PFSK-1 (cell line): ENCODE data around the gene PCDHGB5.

Source experiments
- POLR2AphosphoS5 ChIP-seq: IDR thresholded peaks from 2 replicates; pipeline ENCODE4 v1.6.1; 2012; ENCODE audit warnings: low read depth, mild to moderate bottlenecking, control low read depth, low read length, moderate library complexity
- REST ChIP-seq, 2 experiments: IDR thresholded peaks; 2 replicates each; pipeline versions ENCODE4 v1.6.1 to v1.8.0; 2011 to 2012; ENCODE audit warnings: low read depth in 2 of 2, low read length in 2 of 2, control low read depth in 1 of 2, inconsistent platforms in 1 of 2, mild to moderate bottlenecking in 1 of 2, moderate library complexity in 1 of 2; ENCODE audit not compliant: insufficient read depth in 1 of 2

GRCh38 chr5:141421489-141421855, 23.7 kb downstream of the PCDHGB5 start:
- TF ChIP-seq REST (IDR thresholded peaks at IDR 0.05; ENCODE audit: insufficient read depth in 1 of 2, low read depth in 2 of 2, low read length in 2 of 2) (no peak), POLR2AphosphoS5 (no peak)
